A549 treated with RU486 at 1 μM for 4 hours (cell line): ENCODE data around the gene CYP2C8. TPM values are rescaled to one million over a fixed set of nuclear protein-coding genes. Genes with fewer than 3 reads are reported as not detected.

Experiments used
- total RNA-seq: library from RNA; stranded (reverse); fragments of 200-300 nt; extraction: Qiagen RNA extraction; gene quantifications from 5 replicates; pipeline ENCODE4 v1.2.3, GENCODE V29; 2022; ENCODE audit warnings: low read depth

Gene CYP2C8
- not detected in 5 replicates for total RNA-seq

GRCh38 chr10:95069286-95069685, at the start of gene CYP2C8:
CYP2C8 (minus strand) TSS chr10:95069497; CDS start chr10:95069402, 95 bp downstream.

Other genes starting within 250 kb of the CYP2C8 start
- gene CYP2C9, start 130.8 kb downstream of the CYP2C8 start, total RNA-seq, result 0.08 TPM in 1 of 5 replicates, not detected in the others
- not detected in 5 replicates for gene ACSM6, start 124.7 kb upstream of the CYP2C8 start, total RNA-seq
- gene PDLIM1, start 221.5 kb upstream of the CYP2C8 start, total RNA-seq, result 155 to 174 TPM (median 167 TPM) in 5 replicates